ENCODE results near the gene TMEM82. TPM values are rescaled to one million over a fixed set of nuclear protein-coding genes. Genes with fewer than 3 reads are reported as not detected.

Gene TMEM82
- total RNA-seq, 2 experiments from 2014 or later: not detected

- no peak for DNase-seq
- CTCF ChIA-PET: no interaction called here
Measured at GRCh38 chr1:15723631-15724246, 18.6 kb upstream of the TMEM82 start.

DNA sequence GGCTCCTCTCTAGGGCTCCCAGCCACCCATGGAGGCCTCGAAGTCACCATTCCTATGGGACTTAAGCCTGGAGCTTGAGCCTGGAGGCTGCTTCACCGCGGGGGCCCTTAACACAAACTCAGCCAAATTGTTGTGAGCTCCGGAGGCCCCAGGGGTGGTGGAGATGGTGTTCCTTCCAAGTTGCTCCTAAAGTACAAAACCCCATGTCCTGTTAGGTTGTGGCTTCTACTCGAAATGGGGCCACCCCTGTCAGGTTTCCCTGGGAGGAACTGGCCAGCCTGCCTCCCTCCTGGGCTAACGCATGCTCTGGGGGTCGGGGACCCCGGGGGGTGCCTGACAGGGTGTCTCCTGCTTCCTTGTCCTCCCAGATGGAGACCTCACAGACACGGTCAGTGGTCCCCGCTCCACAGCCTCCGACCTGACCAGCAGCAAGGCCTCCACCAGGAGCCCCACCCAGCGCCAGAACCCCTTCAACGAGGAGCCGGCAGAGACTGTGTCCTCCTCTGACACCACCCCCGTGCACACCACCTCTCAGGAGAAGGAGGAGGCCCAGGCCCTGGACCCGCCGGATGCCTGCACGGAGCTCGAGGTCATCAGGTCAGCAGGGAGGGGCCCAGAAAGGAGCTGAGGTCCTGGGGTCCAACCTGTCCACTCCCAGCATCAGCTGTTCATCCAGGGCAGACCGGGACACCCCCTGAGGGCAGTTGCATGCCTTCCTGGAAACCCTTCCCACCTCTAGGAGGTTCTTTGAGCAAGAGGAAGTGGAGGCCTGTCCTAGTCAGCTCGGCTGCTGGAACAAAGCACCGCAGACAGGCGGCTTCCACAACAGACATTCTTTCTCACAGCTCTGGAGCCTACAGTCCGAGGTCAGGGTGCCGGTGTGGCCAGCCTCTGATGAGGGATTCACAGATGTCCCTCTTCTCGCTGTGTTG is 17.1 kb upstream of the TMEM82 start:
- H3K27me3 Mint-ChIP-seq (ENCODE audit: low read depth): no peaks in the 10 kb centered on the region
- no peak overlapping the region for H3K27ac Mint-ChIP-seq
- H3K4me1 Mint-ChIP-seq (ENCODE audit: low read depth): no peaks in the 10 kb centered on the region
- CTCF ChIA-PET: no interaction called here
- H3K4me3 Mint-ChIP-seq: no peak overlapping the region
- H3K9me3 Mint-ChIP-seq: no peaks in the 10 kb centered on the region
- DNase-seq: no peak
- intact Hi-C loops (cut with micrococcal nuclease): no loop called here
- peaks cover 8% of the 10 kb centered on the region for H3K36me3 Mint-ChIP-seq (ENCODE audit: low read depth)

More at GRCh38 chr1:15723631-15724246, 18.6 kb upstream of the TMEM82 start:
- intact Hi-C loops (cut with micrococcal nuclease): no loop called here
- Mint-ChIP-seq H3K36me3 (ENCODE audit: low read depth) (peaks cover 10% of the 10 kb centered on the region), H3K9me3 (no peaks in the 10 kb centered on the region), H3K27me3 (ENCODE audit: low read depth) (no peaks in the 10 kb centered on the region), H3K27ac (no peak overlapping the region), H3K4me3 (no peak overlapping the region), H3K4me1 (ENCODE audit: low read depth) (no peaks in the 10 kb centered on the region)

- Mint-ChIP-seq H3K4me3 (no peak overlapping the region), H3K27me3 (ENCODE audit: low read depth) (no peaks in the 10 kb centered on the region), H3K4me1 (ENCODE audit: low read depth) (no peaks in the 10 kb centered on the region), H3K27ac (no peak overlapping the region), H3K36me3 (ENCODE audit: low read depth) (peaks cover 6% of the 10 kb centered on the region), H3K9me3 (no peaks in the 10 kb centered on the region)
- CTCF ChIA-PET: no interaction called here
- intact Hi-C loops (cut with micrococcal nuclease): no loop called here
- no peak for DNase-seq
Measured at GRCh38 chr1:15726508-15726907, 15.8 kb upstream of the TMEM82 start.

GRCh38 chr1:15727021-15727420 is 15.3 kb upstream of the TMEM82 start:
- H3K36me3 Mint-ChIP-seq (ENCODE audit: low read depth): peaks cover 6% of the 10 kb centered on the region
- DNase-seq: no peak

GRCh38 chr1:15727424-15727823 is 14.9 kb upstream of the TMEM82 start:
- no peaks in the 10 kb centered on the region for H3K27me3 Mint-ChIP-seq (ENCODE audit: low read depth)
- CTCF ChIA-PET: no interaction called here
- no peaks in the 10 kb centered on the region for H3K4me1 Mint-ChIP-seq (ENCODE audit: low read depth)
- intact Hi-C loops (cut with micrococcal nuclease): no loop called here
- no peak overlapping the region for H3K4me3 Mint-ChIP-seq
- no peak for DNase-seq
- H3K9me3 Mint-ChIP-seq: no peaks in the 10 kb centered on the region
- H3K27ac Mint-ChIP-seq: no peak overlapping the region
- peaks cover 9% of the 10 kb centered on the region for H3K36me3 Mint-ChIP-seq (ENCODE audit: low read depth)

More at GRCh38 chr1:15727021-15727420, 15.3 kb upstream of the TMEM82 start:
- no peaks in the 10 kb centered on the region for H3K4me1 Mint-ChIP-seq (ENCODE audit: low read depth)
- no peak overlapping the region for H3K27ac Mint-ChIP-seq
- no peak overlapping the region for H3K4me3 Mint-ChIP-seq
- H3K9me3 Mint-ChIP-seq: no peaks in the 10 kb centered on the region
- CTCF ChIA-PET: no interaction called here
- intact Hi-C loops (cut with micrococcal nuclease): no loop called here
- no peaks in the 10 kb centered on the region for H3K27me3 Mint-ChIP-seq (ENCODE audit: low read depth)

DNA sequence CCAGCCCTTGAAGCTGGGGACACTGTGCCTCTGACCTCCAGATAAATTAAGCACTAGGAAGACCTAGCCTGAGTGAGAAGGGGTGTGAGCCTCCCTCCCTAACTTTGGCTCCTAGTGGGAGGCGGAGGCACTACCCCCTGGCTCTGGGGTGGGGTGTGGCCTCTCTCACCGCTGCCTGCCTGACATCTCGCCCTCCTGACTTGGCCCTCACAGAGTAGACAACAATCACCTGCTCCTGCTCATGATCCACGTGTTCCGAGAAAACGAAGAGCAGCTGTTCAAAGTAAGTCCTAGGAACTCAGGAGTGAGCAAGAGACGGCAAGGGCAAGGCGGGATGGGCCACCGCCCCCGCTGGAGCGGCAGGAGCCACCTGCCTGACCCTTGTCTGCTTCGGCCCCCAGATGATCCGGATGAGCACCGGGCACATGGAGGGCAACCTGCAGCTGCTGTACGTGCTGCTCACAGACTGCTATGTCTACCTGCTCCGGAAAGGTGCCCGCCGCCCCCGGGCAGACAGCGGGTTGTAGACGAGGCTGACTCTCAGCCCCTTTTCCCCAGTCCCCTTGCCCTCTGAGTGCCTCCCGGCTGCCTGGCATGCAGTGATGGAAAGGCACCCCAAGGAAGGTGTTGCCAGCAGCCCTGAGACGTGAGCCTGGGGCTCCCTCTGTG is 14.3 kb upstream of the TMEM82 start:
- no peak for DNase-seq
- H3K4me3 Mint-ChIP-seq: no peak overlapping the region
- H3K9me3 Mint-ChIP-seq: no peaks in the 10 kb centered on the region
- H3K27ac Mint-ChIP-seq: no peak overlapping the region
- H3K36me3 Mint-ChIP-seq (ENCODE audit: low read depth): peaks cover 9% of the 10 kb centered on the region
- intact Hi-C loops (cut with micrococcal nuclease): no loop called here
- no peaks in the 10 kb centered on the region for H3K27me3 Mint-ChIP-seq (ENCODE audit: low read depth)
- CTCF ChIA-PET: no interaction called here
- no peaks in the 10 kb centered on the region for H3K4me1 Mint-ChIP-seq (ENCODE audit: low read depth)

DNA sequence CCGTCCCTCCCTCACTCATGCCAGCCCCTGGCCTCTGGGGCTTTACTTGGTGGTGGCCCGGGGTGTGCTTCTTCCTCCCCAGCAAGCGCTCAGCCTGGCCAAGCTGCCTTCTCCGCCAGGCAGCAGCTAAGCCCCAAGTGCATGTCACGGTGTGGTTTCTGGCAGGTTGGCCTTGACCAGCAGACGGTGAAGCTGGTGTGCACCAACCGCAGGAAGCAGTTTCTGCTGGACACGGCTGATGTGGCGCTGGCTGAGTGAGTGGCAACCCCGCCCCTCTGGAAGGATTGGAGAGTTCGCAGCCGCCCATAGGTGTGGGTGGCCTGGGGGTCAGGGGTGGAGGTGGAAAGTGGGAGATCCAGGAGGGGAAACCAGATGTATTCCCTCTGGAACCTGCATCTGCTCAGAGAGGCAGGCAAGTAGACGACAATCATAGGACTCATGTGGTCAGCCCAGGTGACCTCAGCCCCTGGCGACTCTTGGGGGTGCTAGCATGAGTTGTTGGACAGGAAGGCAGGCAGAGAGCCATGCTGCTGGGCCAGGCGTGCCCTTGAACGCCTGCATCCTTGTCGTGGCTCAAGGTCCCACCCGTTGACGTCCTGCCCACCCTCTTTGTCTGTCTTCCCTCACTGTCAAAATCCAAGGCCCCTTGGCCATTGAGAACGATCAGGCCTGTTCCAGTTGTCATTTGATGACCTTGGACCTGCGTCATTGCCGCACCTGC is 13.2 kb upstream of the TMEM82 start:
- H3K36me3 Mint-ChIP-seq (ENCODE audit: low read depth): peaks cover 9% of the 10 kb centered on the region
- H3K27me3 Mint-ChIP-seq (ENCODE audit: low read depth): no peaks in the 10 kb centered on the region
- no peak overlapping the region for H3K4me3 Mint-ChIP-seq
- H3K9me3 Mint-ChIP-seq: no peaks in the 10 kb centered on the region
- H3K27ac Mint-ChIP-seq: no peak overlapping the region
- no peak for DNase-seq
- intact Hi-C loops (cut with micrococcal nuclease): no loop called here
- CTCF ChIA-PET: no interaction called here
- H3K4me1 Mint-ChIP-seq (ENCODE audit: low read depth): no peaks in the 10 kb centered on the region

DNA sequence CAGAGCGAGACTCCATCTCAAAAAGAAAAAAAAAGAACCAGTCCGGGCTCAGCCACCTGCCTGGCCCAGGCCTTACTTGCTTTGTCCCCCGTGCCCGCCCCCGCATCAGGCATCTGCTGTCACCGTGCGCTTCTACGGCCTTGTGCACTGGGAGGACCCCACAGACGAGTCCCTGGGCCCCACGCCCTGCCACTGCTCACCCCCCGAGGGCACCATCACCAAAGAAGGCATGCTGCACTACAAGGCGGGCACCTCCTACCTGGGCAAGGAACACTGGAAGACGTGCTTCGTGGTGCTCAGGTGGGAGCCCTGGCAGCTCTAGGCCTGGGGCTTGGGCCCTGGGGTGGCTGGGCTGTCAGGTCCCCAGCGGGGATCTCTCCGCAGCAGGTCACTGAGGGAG is 11.9 kb upstream of the TMEM82 start:
- Mint-ChIP-seq H3K36me3 (ENCODE audit: low read depth) (peaks cover 7% of the 10 kb centered on the region), H3K4me1 (ENCODE audit: low read depth) (no peaks in the 10 kb centered on the region), H3K4me3 (no peak overlapping the region), H3K27me3 (ENCODE audit: low read depth) (no peaks in the 10 kb centered on the region), H3K9me3 (no peaks in the 10 kb centered on the region), H3K27ac (no peak overlapping the region)
- CTCF ChIA-PET: no interaction called here
- no peak for DNase-seq
- intact Hi-C loops (cut with micrococcal nuclease): no loop called here

DNA sequence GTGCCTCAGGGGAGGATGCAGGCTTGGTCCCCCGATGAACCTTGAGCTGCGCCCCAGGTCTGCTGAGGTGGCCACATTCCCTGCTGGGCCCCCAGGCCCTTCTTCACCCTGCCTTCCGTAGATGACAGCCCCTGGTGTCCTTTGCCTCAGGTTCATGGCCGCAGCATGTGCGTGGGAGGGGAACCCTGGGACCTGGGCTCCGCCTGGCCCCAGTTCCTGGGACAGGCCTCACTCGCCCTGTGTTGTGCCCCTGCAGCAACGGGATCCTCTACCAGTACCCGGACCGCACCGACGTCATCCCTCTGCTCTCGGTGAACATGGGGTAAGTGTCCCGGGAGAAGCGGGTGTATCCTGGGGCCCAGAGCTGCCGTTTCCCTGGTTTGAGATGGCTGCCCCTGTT is 11.4 kb upstream of the TMEM82 start:
- no peaks in the 10 kb centered on the region for H3K27me3 Mint-ChIP-seq (ENCODE audit: low read depth)
- intact Hi-C loops (cut with micrococcal nuclease): no loop called here
- H3K27ac Mint-ChIP-seq: no peak overlapping the region
- no peaks in the 10 kb centered on the region for H3K9me3 Mint-ChIP-seq
- H3K4me3 Mint-ChIP-seq: no peak overlapping the region
- no peak for DNase-seq
- peaks cover 7% of the 10 kb centered on the region for H3K36me3 Mint-ChIP-seq (ENCODE audit: low read depth)
- H3K4me1 Mint-ChIP-seq (ENCODE audit: low read depth): no peaks in the 10 kb centered on the region
- CTCF ChIA-PET: no interaction called here

GRCh38 chr1:15731735-15732685 is 10.3 kb upstream of the TMEM82 start:
- H3K27ac Mint-ChIP-seq: no peak overlapping the region
- CTCF ChIA-PET: no interaction called here
- H3K27me3 Mint-ChIP-seq (ENCODE audit: low read depth): no peaks in the 10 kb centered on the region
- peaks cover 5% of the 10 kb centered on the region for H3K36me3 Mint-ChIP-seq (ENCODE audit: low read depth)
- H3K9me3 Mint-ChIP-seq: no peaks in the 10 kb centered on the region
- H3K4me3 Mint-ChIP-seq: no peak overlapping the region
- no peaks in the 10 kb centered on the region for H3K4me1 Mint-ChIP-seq (ENCODE audit: low read depth)
- no peak for DNase-seq
- intact Hi-C loops (cut with micrococcal nuclease): no loop called here

DNA sequence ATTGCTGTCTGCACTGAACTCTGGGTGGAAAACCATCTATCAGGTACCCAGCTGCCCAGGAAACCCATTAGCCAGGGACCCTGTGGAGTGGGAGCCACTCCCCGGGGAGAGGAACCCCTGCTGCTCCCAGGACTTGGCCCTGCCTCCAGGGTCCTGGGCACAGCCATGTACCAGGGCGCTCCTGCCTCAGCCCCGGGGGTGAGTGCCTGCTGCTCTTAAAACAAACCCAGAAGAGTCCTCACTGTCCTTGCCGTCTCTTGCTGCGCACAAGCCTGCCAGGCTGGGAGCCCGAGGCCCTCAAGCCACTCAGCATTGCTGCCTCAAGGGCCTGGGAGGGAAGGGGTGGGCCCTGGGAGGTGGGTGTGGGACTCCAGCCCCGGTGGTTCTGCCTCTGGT is 9.6 kb upstream of the TMEM82 start:
- no peak for DNase-seq
- no peaks in the 10 kb centered on the region for H3K9me3 Mint-ChIP-seq
- no peaks in the 10 kb centered on the region for H3K4me1 Mint-ChIP-seq (ENCODE audit: low read depth)
- no peak overlapping the region for H3K27ac Mint-ChIP-seq
- CTCF ChIA-PET: no interaction called here
- intact Hi-C loops (cut with micrococcal nuclease): no loop called here
- no peak overlapping the region for H3K4me3 Mint-ChIP-seq
- H3K27me3 Mint-ChIP-seq (ENCODE audit: low read depth): no peaks in the 10 kb centered on the region
- H3K36me3 Mint-ChIP-seq (ENCODE audit: low read depth): peaks cover 5% of the 10 kb centered on the region
